HG02943 (cell line): ENCODE results near the gene RNF145.
A peak's percentile ranks its signal among the peaks of the same experiment; 100 is the strongest.

Experiments used
- ATAC-seq: cut with Tn5 transposase; IDR thresholded peaks from one replicate; pipeline ENCODE4 v1.9.1; 2021; ENCODE audit warnings: mild to moderate bottlenecking, low read depth, moderate library complexity; ENCODE audit not compliant: unreplicated experiment

RNF145 gene

GRCh38 chr5:159198063-159199036 is 11.0 kb downstream of the RNF145 start:
- peak; percentile 95 for ATAC-seq

- no peak for ATAC-seq
Measured at GRCh38 chr5:159195775-159196174, 13.6 kb downstream of the RNF145 start.

- ATAC-seq: no peak
Measured at GRCh38 chr5:159190170-159190569, 19.2 kb downstream of the RNF145 start.

- ATAC-seq: no peak
Measured at GRCh38 chr5:159189310-159189709, 20.0 kb downstream of the RNF145 start.

- ATAC-seq: no peak
Measured at GRCh38 chr5:159187719-159188118, 21.6 kb downstream of the RNF145 start.

GRCh38 chr5:159186319-159186718 is 23.0 kb downstream of the RNF145 start:
- no peak for ATAC-seq

GRCh38 chr5:159185773-159186172 is 23.6 kb downstream of the RNF145 start:
- no peak for ATAC-seq

GRCh38 chr5:159184858-159185381 is 24.4 kb downstream of the RNF145 start:
- no peak for ATAC-seq

GRCh38 chr5:159184236-159184635 is 25.1 kb downstream of the RNF145 start:
- ATAC-seq: no peak

GRCh38 chr5:159183247-159183646 is 26.1 kb downstream of the RNF145 start:
- no peak for ATAC-seq

GRCh38 chr5:159182691-159183090 is 26.7 kb downstream of the RNF145 start:
- no peak for ATAC-seq

- no peak for ATAC-seq
Measured at GRCh38 chr5:159181651-159182050, 27.7 kb downstream of the RNF145 start.

- no peak for ATAC-seq
Measured at GRCh38 chr5:159181152-159181551, 28.2 kb downstream of the RNF145 start.

- ATAC-seq: no peak
Measured at GRCh38 chr5:159179529-159180305, 29.6 kb downstream of the RNF145 start.

GRCh38 chr5:159178978-159179377 is 30.4 kb downstream of the RNF145 start:
- no peak for ATAC-seq

GRCh38 chr5:159175547-159175946 is 33.8 kb downstream of the RNF145 start:
- no peak for ATAC-seq

GRCh38 chr5:159174511-159175168 is 34.7 kb downstream of the RNF145 start:
- no peak for ATAC-seq

GRCh38 chr5:159171274-159171673 is 38.1 kb downstream of the RNF145 start:
- no peak for ATAC-seq

GRCh38 chr5:159170021-159170420 is 39.3 kb downstream of the RNF145 start:
- no peak for ATAC-seq

- no peak for ATAC-seq
Measured at GRCh38 chr5:159166416-159166815, 42.9 kb downstream of the RNF145 start.

GRCh38 chr5:159163701-159164046 is 45.7 kb downstream of the RNF145 start:
- no peak for ATAC-seq
